Measurements from ENCODE around the gene SOX10.

Gene SOX10

DNA sequence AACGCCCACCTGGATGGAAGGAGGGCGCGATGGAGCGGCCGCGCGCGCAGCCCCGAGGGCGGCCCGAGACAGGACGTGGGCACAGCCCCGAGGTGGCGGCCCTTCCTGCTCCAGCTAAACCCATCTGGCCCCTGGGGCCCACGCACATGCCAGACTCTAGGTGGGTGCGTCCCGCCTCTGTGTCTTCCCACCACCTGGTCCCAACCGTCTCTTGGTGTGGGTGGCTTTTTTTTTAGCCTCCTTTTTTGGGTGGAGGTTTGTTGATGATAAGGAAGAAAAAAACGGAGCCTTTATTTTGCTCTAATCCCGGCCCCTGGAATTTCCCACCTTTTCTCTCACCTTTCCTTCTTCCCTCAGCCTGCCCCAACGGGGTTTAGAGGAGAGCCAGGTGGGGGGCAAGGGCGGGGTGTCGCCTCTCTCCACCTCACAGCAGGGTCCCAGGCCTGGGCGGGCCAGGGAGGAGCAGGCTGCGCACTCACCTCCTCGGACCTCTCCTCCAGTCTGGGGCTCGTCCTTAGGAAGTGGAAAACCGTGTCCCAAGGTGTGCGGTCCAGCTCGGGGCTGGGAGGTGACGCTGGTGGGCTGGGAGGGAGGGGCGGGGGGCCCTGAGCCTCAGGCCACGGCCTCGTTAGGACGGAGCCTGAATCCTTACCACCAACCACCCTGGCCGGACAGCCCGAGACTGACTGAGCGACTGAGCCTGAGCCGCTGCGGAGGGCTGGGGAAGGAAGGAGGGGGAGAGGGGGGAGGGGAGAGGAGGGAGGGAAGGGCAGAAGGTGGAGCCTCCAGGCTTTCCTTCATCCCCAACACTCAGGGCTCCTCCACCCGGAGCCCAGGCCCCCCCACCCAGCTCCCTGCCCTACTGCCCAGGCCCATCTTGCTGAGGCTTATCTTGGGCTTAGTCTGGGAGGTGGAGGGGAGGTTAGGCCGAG, at the start of gene SOX10:
Gene SOX10, minus strand, starts transcription at position 696 of the 932 bp plus-strand sequence. CDS start 771 bp downstream, outside the sequence.
- no peak within 1 kb of the TSS for H3K4me3 ChIP-seq (ENCODE audit: control insufficient read depth, low read depth, low read length)
- no peak for TF ChIP-seq CTCF (IDR thresholded peaks at IDR 0.05; ENCODE audit: control insufficient read depth, insufficient read depth, low read depth, low read length, missing control alignments)
- DNase-seq (ENCODE audit: low read depth) = no peak

- TF ChIP-seq CTCF (IDR thresholded peaks at IDR 0.05; ENCODE audit: control insufficient read depth, insufficient read depth, low read depth, low read length, missing control alignments) = no peak
- H3K4me3 ChIP-seq (ENCODE audit: control insufficient read depth, low read depth, low read length) = no peak overlapping the region
- no peak for DNase-seq (ENCODE audit: low read depth)
Measured at GRCh38 chr22:38033522-38034277, 49.3 kb upstream of the SOX10 start.

GRCh38 chr22:38032681-38033521, 48.5 kb upstream of the SOX10 start:
- DNase-seq (ENCODE audit: low read depth) = peak; percentile 51
- H3K4me3 ChIP-seq (ENCODE audit: control insufficient read depth, low read depth, low read length) = no peak overlapping the region
- no peak for TF ChIP-seq CTCF (IDR thresholded peaks at IDR 0.05; ENCODE audit: control insufficient read depth, insufficient read depth, low read depth, low read length, missing control alignments)

GRCh38 chr22:38031491-38031890, 47.1 kb upstream of the SOX10 start:
- no peak overlapping the region for H3K4me3 ChIP-seq (ENCODE audit: control insufficient read depth, low read depth, low read length)
- TF ChIP-seq CTCF (IDR thresholded peaks at IDR 0.05; ENCODE audit: control insufficient read depth, insufficient read depth, low read depth, low read length, missing control alignments) = no peak
- DNase-seq (ENCODE audit: low read depth) = no peak

DNA sequence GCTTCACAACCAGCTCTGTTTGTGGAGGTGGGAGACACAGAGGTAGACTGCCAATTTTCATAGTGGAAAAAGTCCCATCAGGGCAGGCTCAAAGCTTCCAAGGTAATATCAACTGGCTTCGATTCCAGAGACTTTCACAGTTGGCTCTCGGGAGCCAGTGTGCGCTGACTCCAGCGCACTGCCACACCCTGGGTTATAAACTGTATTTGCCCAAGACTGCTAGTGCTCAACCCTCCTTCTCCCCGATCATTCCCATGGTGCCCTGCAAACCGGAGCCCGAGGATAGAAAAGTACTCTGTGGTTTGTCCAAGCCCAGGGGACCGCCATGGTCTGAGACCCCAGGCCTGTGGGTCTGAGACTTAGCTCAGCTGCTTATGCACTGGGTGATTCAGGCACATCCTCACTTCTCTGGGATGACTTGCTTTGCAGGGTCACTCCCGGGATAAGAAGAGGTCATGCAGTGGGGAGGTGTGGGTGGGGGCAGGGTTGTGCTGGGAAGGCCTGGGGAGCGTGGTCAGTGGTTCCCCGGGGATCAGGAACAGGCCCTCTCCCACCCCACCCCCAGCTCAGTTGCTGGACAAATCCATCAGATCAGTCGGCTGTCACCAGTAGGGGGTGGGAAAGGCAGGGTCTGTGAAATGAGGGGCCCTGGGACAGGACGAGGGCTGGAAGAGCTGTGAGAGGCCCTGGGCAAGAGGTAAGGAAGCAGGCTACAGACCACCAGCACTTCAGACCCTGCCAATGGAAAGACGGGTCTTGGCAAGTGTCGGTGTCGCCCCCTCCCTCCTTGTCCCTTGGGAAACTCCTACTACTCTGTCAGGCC, 46.2 kb upstream of the SOX10 start:
- TF ChIP-seq CTCF (IDR thresholded peaks at IDR 0.05; ENCODE audit: control insufficient read depth, insufficient read depth, low read depth, low read length, missing control alignments) = no peak
- no peak overlapping the region for H3K4me3 ChIP-seq (ENCODE audit: control insufficient read depth, low read depth, low read length)
- DNase-seq (ENCODE audit: low read depth) = no peak
